HAP-1 (cell line): Measurements from ENCODE around the gene PHF2.
A peak's percentile ranks its signal among the peaks of the same experiment; 100 is the strongest.

Experiments
- DNase-seq, 2 experiments: peaks; one replicate each; pipeline ENCODE4 v3.0.0-alpha.2; 2016 to 2020; ENCODE audit warnings: low spot score in 2 of 2
- H3K27me3 ChIP-seq: fragments of 250-450 bp; sonication (Bioruptor Pico); 2 replicates; pipeline ENCODE4 v1.5.1; 2020; ENCODE audit warnings: low read depth, mild to moderate bottlenecking, moderate library complexity
- H3K36me3 ChIP-seq: fragments of 250-450 bp; sonication (Bioruptor Pico); replicated peaks from 2 replicates; pipeline ENCODE4 v1.5.1; 2020; ENCODE audit warnings: mild to moderate bottlenecking
- H3K4me1 ChIP-seq: fragments of 250-450 bp; sonication (Bioruptor Pico); 2 replicates; pipeline ENCODE4 v1.5.1; 2020; ENCODE audit warnings: mild to moderate bottlenecking
- H3K4me3 ChIP-seq: fragments of 250-450 bp; sonication (Bioruptor Pico); 2 replicates; pipeline ENCODE4 v1.5.1; 2020; ENCODE audit warnings: mild to moderate bottlenecking, moderate library complexity
- H3K9me3 ChIP-seq: fragments of 250-450 bp; sonication (Bioruptor Pico); 2 replicates; pipeline ENCODE4 v1.5.1; 2020; ENCODE audit warnings: mild to moderate bottlenecking, moderate library complexity
- in situ Hi-C: fragments of 300-500 bp; cut with MboI; formaldehyde crosslinking; loops from 3 replicates; pipeline ENCODE4 v1.14.3; 2020; ENCODE audit warnings: low sequenced_read_pairs, inconsistent platforms, mixed read lengths

PHF2 gene

DNA sequence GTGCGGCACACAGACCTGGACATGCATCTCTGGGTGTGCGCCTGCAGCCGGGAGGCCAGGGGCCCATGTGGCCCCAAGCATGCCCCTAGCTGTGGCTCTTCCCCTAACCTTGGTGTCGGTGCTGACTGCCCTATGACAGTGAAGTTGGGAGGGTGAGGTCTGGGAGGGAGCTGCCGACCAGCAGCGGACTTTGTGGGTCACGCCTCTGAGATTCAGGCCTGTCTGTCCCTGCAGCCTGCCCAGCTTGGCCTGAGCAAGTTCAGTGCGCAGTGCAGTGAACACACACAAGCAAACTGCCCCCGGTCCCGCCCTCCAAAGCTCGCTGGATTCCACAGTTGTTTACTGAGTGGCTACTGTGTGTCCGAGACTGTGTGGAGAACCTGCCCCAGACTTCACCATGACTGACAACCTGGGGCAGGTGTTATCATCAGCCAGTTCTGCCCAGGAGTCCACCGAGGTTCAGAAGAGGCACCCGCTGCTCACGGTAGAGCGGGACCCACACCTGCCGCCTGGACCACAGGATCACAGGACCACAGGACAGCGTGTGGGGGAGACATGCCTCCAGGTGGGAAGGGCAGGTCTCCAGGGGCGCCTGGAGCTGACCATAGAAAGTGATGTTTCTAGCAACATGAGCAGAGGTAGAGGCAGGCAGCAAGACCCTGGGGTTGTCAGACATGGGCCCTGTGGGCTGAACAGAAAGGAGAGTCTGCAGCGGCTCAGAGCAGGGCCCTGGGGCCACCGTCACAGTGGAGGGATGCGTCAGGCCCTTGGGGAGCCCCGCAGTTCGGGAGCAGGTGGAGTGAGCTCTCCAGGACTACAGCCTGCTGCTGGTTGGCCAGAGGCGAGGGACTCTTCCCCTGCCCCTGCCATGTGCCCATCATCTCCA is 105.1 kb downstream of the PHF2 start:
- H3K9me3 ChIP-seq: no peaks in the 10 kb centered on the region

DNA sequence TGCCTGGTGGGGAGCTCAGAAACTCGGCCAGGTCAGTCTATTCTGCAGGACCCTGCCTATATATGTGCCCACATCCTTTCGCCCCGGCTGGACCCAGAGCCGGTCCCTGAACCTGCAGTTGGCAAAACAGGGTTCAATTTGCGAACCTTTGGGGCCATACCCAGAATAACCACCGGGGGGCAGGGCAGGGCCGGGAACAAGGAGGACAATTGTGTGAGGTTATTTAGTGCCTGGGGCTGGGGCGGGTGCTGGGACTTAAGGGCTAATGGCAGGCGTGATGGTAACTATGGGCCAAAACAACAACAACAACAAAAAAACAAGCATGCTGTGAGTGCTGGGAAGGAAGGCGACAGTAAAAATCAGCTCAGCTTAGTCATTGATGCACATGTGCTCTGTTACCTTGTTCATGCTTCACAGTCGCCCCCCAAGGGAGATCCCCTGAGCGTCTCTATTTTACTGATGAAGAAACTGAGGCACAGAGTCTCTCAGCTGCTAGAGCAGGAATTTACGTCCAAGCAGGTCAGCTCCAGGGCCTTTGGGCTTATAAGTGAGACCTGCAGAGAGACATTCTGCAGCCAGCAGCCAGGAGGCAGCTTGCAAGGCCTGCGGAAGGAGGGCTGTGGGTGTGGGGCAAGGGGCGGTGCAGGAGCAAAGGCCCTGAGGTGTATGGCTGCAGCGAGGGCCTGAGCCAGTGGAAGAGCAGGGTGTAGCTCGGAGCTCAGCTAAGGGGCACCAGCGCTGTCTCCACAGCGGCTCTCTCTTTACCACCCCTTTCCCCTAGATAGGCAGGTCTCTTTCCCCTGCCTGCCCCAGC is 106.0 kb downstream of the PHF2 start:
- in situ Hi-C loops: loop anchor here (5.0 to 25.0 kb wide), 3 partner anchors 280 to 530 kb away; no protein-coding TSS in a partner anchor
- peak; percentile 47 to 91 for DNase-seq

More for the DNA sequence above, 105.1 kb downstream of the PHF2 start:
- no peak overlapping the region for H3K4me3 ChIP-seq
- H3K4me1 ChIP-seq: no peaks in the 10 kb centered on the region
- DNase-seq: peak in 1 of 2 experiments; percentile 5
- in situ Hi-C loops: loop anchor here (5.0 to 25.0 kb wide), 3 partner anchors 281 to 531 kb away; no protein-coding TSS in a partner anchor
- H3K27me3 ChIP-seq: no peaks in the 10 kb centered on the region
- H3K36me3 ChIP-seq: no peaks in the 10 kb centered on the region; the same call in 1 of the 2 replicates

DNA sequence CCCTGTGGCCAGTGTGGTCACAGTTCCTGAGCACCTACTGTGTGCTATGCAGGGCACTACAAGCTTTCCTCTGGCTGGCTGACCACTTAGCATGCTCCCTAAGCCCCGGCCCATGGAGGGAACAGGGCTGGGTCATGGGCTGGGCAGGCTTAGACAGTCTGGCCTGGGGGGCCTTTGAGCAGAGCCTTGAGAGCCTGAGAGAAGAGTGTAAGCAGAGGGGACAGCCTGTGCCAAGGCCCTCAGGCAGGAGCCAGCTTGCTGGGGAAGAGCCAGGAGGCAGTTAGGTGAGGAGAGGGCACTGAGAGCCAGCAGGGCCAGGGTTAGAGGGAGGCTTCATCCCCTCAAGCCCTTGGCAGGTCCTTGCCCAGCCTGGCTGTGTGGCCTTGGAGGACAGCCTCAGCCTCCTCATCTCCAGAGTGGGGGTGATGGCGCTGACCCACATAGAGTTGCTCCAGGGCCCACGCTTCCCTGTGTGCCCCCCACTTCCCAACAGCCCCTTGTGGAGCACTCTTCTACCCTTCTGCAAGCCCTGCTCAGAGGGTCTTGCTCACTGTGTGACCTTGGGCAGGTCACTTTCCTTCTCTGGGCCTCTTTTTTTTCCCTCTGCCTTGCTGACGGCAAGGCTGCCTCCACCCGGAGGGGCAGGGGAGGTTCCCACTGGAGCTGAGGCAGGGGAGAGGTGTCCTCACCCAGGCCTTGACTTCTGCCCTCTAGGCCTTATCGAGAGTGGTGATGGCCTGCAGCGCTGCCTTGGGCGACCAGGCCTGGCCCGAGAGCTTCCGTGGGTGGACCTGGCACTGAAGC is 107.1 kb downstream of the PHF2 start:
- DNase-seq: no peak
- no peak overlapping the region for H3K4me3 ChIP-seq
- no peaks in the 10 kb centered on the region for H3K9me3 ChIP-seq
- no peaks in the 10 kb centered on the region for H3K36me3 ChIP-seq
- H3K4me1 ChIP-seq: no peaks in the 10 kb centered on the region
- in situ Hi-C loops: loop anchor here (5.0 to 25.0 kb wide), 3 partner anchors 279 to 529 kb away; no protein-coding TSS in a partner anchor
- H3K27me3 ChIP-seq: no peaks in the 10 kb centered on the region

More for the DNA sequence above, 106.0 kb downstream of the PHF2 start:
- no peak overlapping the region for H3K4me3 ChIP-seq
- no peaks in the 10 kb centered on the region for H3K4me1 ChIP-seq
- no peaks in the 10 kb centered on the region for H3K9me3 ChIP-seq
- H3K36me3 ChIP-seq: no peaks in the 10 kb centered on the region; the same call in 1 of the 2 replicates
- H3K27me3 ChIP-seq: no peaks in the 10 kb centered on the region

DNA sequence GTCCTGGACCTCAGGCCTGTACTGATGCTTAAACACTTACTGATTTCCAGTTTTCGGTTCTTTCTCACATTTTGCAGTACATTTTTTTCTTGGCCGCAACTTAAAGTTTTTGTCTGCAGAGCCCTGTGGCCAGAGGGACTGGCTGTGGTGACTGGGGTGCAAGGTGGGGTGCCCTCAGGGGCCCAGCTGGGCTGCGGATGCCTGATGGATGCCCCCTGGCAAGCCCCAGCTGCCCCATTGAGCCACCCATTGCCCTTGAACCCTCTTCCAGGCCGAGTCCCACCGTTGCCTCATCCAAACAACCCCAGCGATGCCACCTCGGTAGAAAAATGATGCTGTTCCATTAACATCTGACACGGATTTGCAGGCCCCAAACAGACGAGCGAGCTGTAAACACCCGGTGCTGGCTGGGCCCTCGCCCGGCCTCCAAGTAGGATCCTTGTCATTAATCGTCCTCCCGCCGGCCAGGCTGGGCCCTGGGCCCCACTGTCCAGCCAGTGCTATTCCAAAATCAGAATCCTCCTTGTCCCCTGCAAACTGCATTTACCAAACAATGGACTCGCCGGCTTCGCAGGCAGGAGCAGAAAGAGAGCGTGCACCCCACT is 107.9 kb downstream of the PHF2 start:
- H3K9me3 ChIP-seq: no peaks in the 10 kb centered on the region
- no peaks in the 10 kb centered on the region for H3K27me3 ChIP-seq
- no peak overlapping the region for H3K4me3 ChIP-seq
- DNase-seq: no peak
- H3K36me3 ChIP-seq: no peaks in the 10 kb centered on the region
- no peaks in the 10 kb centered on the region for H3K4me1 ChIP-seq
- in situ Hi-C loops: loop anchor here (5.0 to 25.0 kb wide), 3 partner anchors 278 to 528 kb away; no protein-coding TSS in a partner anchor

DNA sequence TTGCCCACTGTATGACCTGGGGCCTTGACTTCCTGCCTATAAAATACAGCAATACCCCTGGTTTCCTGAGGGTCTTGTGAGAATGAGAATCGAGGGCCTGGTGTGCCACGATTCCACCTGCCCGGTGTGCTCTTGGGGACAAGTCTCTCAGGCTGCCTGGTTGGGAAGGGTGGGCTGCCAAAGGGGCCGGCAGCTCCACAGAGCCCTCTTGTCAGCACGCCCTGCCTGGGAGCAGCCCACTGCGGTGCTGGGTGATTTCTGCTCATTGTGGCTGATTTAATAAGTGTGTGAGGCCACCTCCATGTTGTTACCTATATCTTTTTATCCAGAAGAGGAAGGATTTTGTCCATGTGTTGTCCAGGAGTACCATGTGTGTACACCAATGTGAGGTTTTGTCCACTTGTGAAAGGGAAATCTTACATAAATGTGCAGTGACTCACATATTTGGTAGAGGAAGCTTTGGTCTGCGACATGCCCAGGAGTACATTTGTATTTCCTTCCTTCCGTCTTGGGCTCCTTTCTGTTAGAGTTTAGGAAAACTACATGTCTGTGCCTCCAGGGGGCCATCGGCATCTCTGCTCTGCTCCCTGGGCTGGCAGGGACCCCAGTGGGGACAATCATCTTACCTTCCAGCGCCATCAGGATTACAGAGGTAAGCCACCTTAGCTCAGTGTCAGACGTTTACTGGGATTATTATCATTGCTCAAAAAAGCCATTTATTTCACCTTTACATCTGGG is 108.6 kb downstream of the PHF2 start:
- in situ Hi-C loops: loop anchor here (5.0 to 25.0 kb wide), 3 partner anchors 277 to 527 kb away; no protein-coding TSS in a partner anchor
- H3K36me3 ChIP-seq: no peaks in the 10 kb centered on the region
- no peaks in the 10 kb centered on the region for H3K27me3 ChIP-seq
- no peaks in the 10 kb centered on the region for H3K4me1 ChIP-seq
- no peaks in the 10 kb centered on the region for H3K9me3 ChIP-seq
- peak in 1 of 2 experiments; percentile 31 for DNase-seq
- H3K4me3 ChIP-seq: no peak overlapping the region

DNA sequence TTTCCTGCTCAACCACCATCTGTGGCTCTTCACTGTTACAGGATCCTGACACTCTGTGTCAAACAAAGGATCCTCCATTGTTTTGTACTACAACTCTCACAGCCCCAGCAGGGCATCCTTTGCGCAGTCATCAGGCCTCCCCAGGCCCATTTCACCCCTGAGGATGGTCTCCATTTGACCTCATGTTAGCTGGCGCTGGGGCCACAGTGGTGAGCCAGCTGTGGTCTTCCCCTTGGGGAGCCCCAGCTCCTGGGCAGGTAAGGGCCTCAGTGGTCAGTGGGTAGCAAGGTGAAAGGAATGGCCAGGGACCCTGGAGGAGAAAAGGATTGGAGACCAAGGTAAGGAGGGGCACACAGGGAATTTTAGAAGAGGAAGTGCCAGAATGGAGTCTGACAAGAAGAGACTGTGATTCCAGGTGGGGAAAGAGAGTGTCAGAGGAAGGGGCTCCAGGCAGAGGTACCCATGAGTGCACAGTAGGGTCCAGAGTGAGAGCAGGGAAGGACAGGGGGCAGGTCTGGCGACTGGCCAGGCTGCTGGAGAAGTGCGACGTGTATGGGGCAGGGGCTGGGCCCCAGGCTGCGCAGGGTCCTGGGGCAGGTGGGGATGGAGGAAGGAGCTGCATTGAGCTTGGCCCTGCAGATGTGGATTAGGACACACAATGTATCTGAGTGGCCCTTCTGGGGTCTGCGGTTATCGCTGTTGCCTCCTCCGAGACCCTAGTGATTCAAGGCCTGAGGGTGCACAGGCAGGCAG is 109.9 kb downstream of the PHF2 start:
- no peak for DNase-seq
- in situ Hi-C loops: loop anchor here (25.0 kb wide), 1 partner anchor 526 kb away; no protein-coding TSS in a partner anchor

DNA sequence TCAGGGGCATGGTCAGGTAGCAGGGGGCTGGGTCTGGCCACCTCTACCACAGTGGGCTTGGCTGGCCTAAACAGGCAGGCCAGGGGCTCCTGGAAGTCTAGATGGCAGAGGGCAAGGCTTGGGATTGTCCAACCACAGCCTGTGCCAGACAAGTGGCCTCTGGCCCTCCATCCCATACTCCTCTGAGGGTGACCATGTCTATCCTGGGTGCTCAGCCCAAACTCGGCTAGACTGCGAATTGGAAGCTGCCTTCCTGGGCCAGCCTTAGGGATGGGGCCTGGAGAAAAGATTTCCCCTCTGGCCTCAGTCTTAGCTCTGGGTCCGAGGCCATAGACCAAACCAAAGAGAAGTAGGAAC is 110.5 kb downstream of the PHF2 start:
- Histone ChIP-seq H3K36me3 (no peaks in the 10 kb centered on the region), H3K9me3 (no peaks in the 10 kb centered on the region), H3K4me3 (no peak overlapping the region), H3K27me3 (no peaks in the 10 kb centered on the region), H3K4me1 (no peaks in the 10 kb centered on the region)
- DNase-seq: no peak
- in situ Hi-C loops: loop anchor here (25.0 kb wide), 1 partner anchor 525 kb away; no protein-coding TSS in a partner anchor

More for the DNA sequence above, 109.9 kb downstream of the PHF2 start:
- Histone ChIP-seq H3K4me1 (no peaks in the 10 kb centered on the region), H3K4me3 (no peak overlapping the region), H3K9me3 (no peaks in the 10 kb centered on the region), H3K36me3 (no peaks in the 10 kb centered on the region), H3K27me3 (no peaks in the 10 kb centered on the region)

DNA sequence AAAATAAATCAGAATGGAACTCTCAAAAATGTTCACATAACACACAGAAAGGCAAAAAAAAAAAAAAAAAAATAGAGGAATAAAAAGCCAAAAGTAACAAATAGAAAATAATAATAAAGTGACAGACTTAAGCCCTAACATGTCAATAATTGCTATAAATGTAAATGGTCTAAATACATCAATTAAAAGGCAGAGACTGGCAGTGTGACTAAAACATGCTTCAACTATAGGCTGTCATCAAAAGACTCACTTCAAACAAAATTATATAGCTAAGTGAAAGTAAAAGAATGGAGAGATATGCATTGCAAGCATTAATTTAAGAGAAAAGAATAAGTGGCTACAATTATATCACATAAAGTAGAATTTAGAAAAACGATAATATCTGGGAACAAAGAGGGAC is 114.2 kb downstream of the PHF2 start:
- no peak for DNase-seq
- in situ Hi-C loops: loop anchor here (25.0 kb wide), 1 partner anchor 522 kb away; no protein-coding TSS in a partner anchor
- no peaks in the 10 kb centered on the region for H3K4me1 ChIP-seq
- H3K27me3 ChIP-seq: peaks cover 3% of the 10 kb centered on the region; the same call in 1 of the 2 replicates
- no peaks in the 10 kb centered on the region for H3K36me3 ChIP-seq
- no peak overlapping the region for H3K4me3 ChIP-seq
- H3K9me3 ChIP-seq: no peaks in the 10 kb centered on the region

DNA sequence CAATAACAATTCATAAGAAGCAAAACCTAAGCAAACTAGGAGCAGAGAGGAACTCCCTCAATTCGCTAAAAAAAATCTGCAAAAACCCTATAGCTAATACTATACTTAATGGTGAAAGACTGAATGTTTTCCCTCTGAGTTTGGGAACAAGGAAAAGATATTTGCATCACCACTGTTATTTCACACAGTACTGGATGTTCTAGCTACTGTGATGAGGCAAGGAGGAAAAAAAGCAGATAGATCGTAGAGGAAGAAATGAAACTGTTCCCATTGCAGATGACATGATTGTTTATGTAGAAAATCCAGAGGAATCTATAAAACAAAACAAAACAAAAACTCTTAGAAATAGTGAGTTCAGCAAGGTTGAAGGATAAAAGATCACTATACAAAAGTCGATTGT is 116.7 kb downstream of the PHF2 start:
- in situ Hi-C loops: loop anchor here (25.0 kb wide), 1 partner anchor 519 kb away; no protein-coding TSS in a partner anchor
- H3K27me3 ChIP-seq: peaks cover 3% of the 10 kb centered on the region; the same call in 1 of the 2 replicates
- DNase-seq: no peak
- H3K36me3 ChIP-seq: no peaks in the 10 kb centered on the region
- H3K4me3 ChIP-seq: no peak overlapping the region
- no peaks in the 10 kb centered on the region for H3K4me1 ChIP-seq
- H3K9me3 ChIP-seq: no peaks in the 10 kb centered on the region

DNA sequence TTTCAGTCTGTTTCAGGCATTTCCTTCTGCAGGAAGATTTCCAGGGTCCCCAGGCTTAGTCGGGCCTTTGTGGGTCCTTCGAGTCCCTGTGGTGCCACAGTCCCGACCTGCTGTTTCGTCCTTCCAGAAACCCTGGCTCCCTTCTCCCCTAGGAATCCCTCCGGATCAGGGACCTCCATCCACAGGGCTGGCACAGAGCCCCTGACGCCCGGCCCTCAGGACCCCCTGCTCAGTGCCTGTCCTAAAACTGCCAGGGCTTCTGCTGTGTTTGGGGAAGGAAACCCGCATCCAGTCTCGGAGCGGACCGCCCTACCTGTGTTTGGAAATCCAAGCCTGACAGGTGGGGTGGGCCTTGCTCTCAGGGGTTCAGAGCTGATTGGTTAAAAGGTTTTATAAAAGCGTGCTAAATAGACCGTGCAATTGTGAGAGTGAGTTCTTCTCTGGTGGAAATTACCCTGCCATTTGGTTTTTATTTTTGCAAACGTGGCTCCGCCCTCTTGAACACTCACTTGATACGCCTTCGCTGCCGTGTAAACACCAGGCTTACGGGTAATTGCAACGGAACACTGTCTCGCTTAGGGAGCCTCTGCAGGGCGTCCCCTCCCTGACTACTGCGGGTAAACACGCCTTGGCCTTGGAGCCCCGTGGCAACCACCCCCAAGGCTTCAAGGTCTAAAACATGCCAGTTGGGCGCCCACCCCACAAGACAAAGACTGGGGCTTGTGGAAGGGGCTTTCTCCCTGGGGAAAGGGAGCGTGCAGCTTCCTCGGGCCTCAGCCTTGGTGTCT is 121.2 kb downstream of the PHF2 start:
- H3K9me3 ChIP-seq: no peaks in the 10 kb centered on the region
- H3K36me3 ChIP-seq: no peaks in the 10 kb centered on the region
- DNase-seq: no peak
- no peak overlapping the region for H3K4me3 ChIP-seq
- in situ Hi-C loops: loop anchor here (25.0 kb wide), 1 partner anchor 515 kb away; no protein-coding TSS in a partner anchor
- no peaks in the 10 kb centered on the region; the same call in 1 of the 2 replicates for H3K27me3 ChIP-seq
- H3K4me1 ChIP-seq: no peaks in the 10 kb centered on the region
